ENCODE data around the gene BIRC3.

- TF ChIP-seq, protein P1, sequence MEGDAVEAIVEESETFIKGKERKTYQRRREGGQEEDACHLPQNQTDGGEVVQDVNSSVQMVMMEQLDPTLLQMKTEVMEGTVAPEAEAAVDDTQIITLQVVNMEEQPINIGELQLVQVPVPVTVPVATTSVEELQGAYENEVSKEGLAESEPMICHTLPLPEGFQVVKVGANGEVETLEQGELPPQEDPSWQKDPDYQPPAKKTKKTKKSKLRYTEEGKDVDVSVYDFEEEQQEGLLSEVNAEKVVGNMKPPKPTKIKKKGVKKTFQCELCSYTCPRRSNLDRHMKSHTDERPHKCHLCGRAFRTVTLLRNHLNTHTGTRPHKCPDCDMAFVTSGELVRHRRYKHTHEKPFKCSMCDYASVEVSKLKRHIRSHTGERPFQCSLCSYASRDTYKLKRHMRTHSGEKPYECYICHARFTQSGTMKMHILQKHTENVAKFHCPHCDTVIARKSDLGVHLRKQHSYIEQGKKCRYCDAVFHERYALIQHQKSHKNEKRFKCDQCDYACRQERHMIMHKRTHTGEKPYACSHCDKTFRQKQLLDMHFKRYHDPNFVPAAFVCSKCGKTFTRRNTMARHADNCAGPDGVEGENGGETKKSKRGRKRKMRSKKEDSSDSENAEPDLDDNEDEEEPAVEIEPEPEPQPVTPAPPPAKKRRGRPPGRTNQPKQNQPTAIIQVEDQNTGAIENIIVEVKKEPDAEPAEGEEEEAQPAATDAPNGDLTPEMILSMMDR (IDR thresholded peaks at IDR 0.05; ENCODE audit: low read length): no peak
- TF ChIP-seq EZH2 (IDR thresholded peaks at IDR 0.05; ENCODE audit: borderline replicate concordance, low read length): no peak
Measured at GRCh38 chr11:102386136-102386734, 69.0 kb downstream of the BIRC3 start.

Measured in OCI-LY1 (cell line).